Measurements from ENCODE around the gene CKAP2L.

The CKAP2L gene

GRCh38 chr2:112731479-112731878, 32.9 kb downstream of the CKAP2L start:
- no peak overlapping the region for H3K4me3 ChIP-seq (ENCODE audit: low read length)
- TF ChIP-seq ZNF274 (IDR thresholded peaks at IDR 0.05; ENCODE audit: low read depth, low read length): no peak

GRCh38 chr2:112730791-112731190, 33.6 kb downstream of the CKAP2L start:
- no peak overlapping the region for H3K4me3 ChIP-seq (ENCODE audit: low read length)
- TF ChIP-seq ZNF274 (IDR thresholded peaks at IDR 0.05; ENCODE audit: low read depth, low read length): no peak

- H3K4me3 ChIP-seq (ENCODE audit: low read length): no peak overlapping the region
- no peak for TF ChIP-seq ZNF274 (IDR thresholded peaks at IDR 0.05; ENCODE audit: low read depth, low read length)
Measured at GRCh38 chr2:112730216-112730615, 34.2 kb downstream of the CKAP2L start.

- no peak for TF ChIP-seq ZNF274 (IDR thresholded peaks at IDR 0.05; ENCODE audit: low read depth, low read length)
- H3K4me3 ChIP-seq (ENCODE audit: low read length): no peak overlapping the region
Measured at GRCh38 chr2:112728378-112729175, 35.8 kb downstream of the CKAP2L start.

- no peak overlapping the region for H3K4me3 ChIP-seq (ENCODE audit: low read length)
- no peak for TF ChIP-seq ZNF274 (IDR thresholded peaks at IDR 0.05; ENCODE audit: low read depth, low read length)
Measured at GRCh38 chr2:112728029-112728362, 36.4 kb downstream of the CKAP2L start.

- H3K4me3 ChIP-seq (ENCODE audit: low read length): no peak overlapping the region
- TF ChIP-seq ZNF274 (IDR thresholded peaks at IDR 0.05; ENCODE audit: low read depth, low read length): no peak
Measured at GRCh38 chr2:112727276-112728028, 37.0 kb downstream of the CKAP2L start.

- TF ChIP-seq ZNF274 (IDR thresholded peaks at IDR 0.05; ENCODE audit: low read depth, low read length): no peak
- H3K4me3 ChIP-seq (ENCODE audit: low read length): no peak overlapping the region
Measured at GRCh38 chr2:112726487-112727190, 37.8 kb downstream of the CKAP2L start.

GRCh38 chr2:112725545-112726457, 38.6 kb downstream of the CKAP2L start:
- no peak overlapping the region for H3K4me3 ChIP-seq (ENCODE audit: low read length)
- TF ChIP-seq ZNF274 (IDR thresholded peaks at IDR 0.05; ENCODE audit: low read depth, low read length): no peak

GRCh38 chr2:112724591-112725525, 39.6 kb downstream of the CKAP2L start:
- TF ChIP-seq ZNF274 (IDR thresholded peaks at IDR 0.05; ENCODE audit: low read depth, low read length): no peak
- no peak overlapping the region for H3K4me3 ChIP-seq (ENCODE audit: low read length)

- TF ChIP-seq ZNF274 (IDR thresholded peaks at IDR 0.05; ENCODE audit: low read depth, low read length): no peak
Measured at GRCh38 chr2:112723995-112724394, 40.4 kb downstream of the CKAP2L start.

GRCh38 chr2:112723547-112723940, 40.9 kb downstream of the CKAP2L start:
- no peak for TF ChIP-seq ZNF274 (IDR thresholded peaks at IDR 0.05; ENCODE audit: low read depth, low read length)
- no peak overlapping the region for H3K4me3 ChIP-seq (ENCODE audit: low read length)

More at GRCh38 chr2:112723995-112724394, 40.4 kb downstream of the CKAP2L start:
- H3K4me3 ChIP-seq (ENCODE audit: low read length): no peak overlapping the region

- H3K4me3 ChIP-seq (ENCODE audit: low read length): no peak overlapping the region
- TF ChIP-seq ZNF274 (IDR thresholded peaks at IDR 0.05; ENCODE audit: low read depth, low read length): no peak
Measured at GRCh38 chr2:112722816-112723546, 41.4 kb downstream of the CKAP2L start.
